HG02870 (cell line): ENCODE results near the gene BRD9.
"Not testable (repeated sequence)": the region's sequence is repeated elsewhere in the genome, so short reads cannot be mapped to it uniquely, and the experiment has no call there.

Source experiments
- ATAC-seq: cut with Tn5 transposase; IDR thresholded peaks from one replicate; pipeline ENCODE4 v1.9.1; 2021; ENCODE audit warnings: mild to moderate bottlenecking, moderate library complexity; ENCODE audit not compliant: unreplicated experiment

Gene BRD9

GRCh38 chr5:923281-923873 is 30.8 kb upstream of the BRD9 start:
- ATAC-seq, result peak; percentile 73

GRCh38 chr5:922436-923280 is 30.1 kb upstream of the BRD9 start:
- no peak for ATAC-seq

- ATAC-seq, result no peak
Measured at GRCh38 chr5:921456-922435, 29.1 kb upstream of the BRD9 start.

GRCh38 chr5:920321-920720 is 27.7 kb upstream of the BRD9 start:
- no peak for ATAC-seq

GRCh38 chr5:919356-920000 is 26.9 kb upstream of the BRD9 start:
- ATAC-seq, result no peak

GRCh38 chr5:918717-919116 is 26.1 kb upstream of the BRD9 start:
- not testable (repeated sequence) for ATAC-seq

- ATAC-seq, result no peak
Measured at GRCh38 chr5:916441-917293, 24.1 kb upstream of the BRD9 start.

- no peak for ATAC-seq
Measured at GRCh38 chr5:915946-916345, 23.3 kb upstream of the BRD9 start.

- ATAC-seq, result not testable (repeated sequence)
Measured at GRCh38 chr5:915346-915745, 22.7 kb upstream of the BRD9 start.

GRCh38 chr5:914612-915011 is 22.0 kb upstream of the BRD9 start:
- ATAC-seq, result no peak

GRCh38 chr5:914174-914573 is 21.6 kb upstream of the BRD9 start:
- ATAC-seq, result no peak

GRCh38 chr5:912280-913091 is 19.9 kb upstream of the BRD9 start:
- no peak for ATAC-seq

- no peak for ATAC-seq
Measured at GRCh38 chr5:911601-912000, 19.0 kb upstream of the BRD9 start.

- ATAC-seq, result no peak
Measured at GRCh38 chr5:910769-911160, 18.2 kb upstream of the BRD9 start.

GRCh38 chr5:909994-910768 is 17.6 kb upstream of the BRD9 start:
- no peak for ATAC-seq

GRCh38 chr5:909086-909485 is 16.5 kb upstream of the BRD9 start:
- ATAC-seq, result no peak

- ATAC-seq, result no peak
Measured at GRCh38 chr5:908172-908571, 15.6 kb upstream of the BRD9 start.

GRCh38 chr5:907366-907910 is 14.8 kb upstream of the BRD9 start:
- no peak for ATAC-seq
